OCI-LY3 (cell line): ENCODE data around the gene SPAG8.
A peak's percentile ranks its signal among the peaks of the same experiment; 100 is the strongest.

Experiments used
- H2AFZ ChIP-seq: fragments of 200-600, 300-600 bp; shearing (Covaris generic); 2 replicates; pipeline ENCODE4 v1.6.0; 2014; ENCODE audit warnings: antibody characterized with exemption, low read depth, low read length
- H3K27ac ChIP-seq: fragments of 200-600, 300-600 bp; sonication (generic); 2 replicates; pipeline ENCODE4 v1.5.1; 2014; ENCODE audit warnings: mild to moderate bottlenecking, low read length, moderate library complexity, mixed read lengths
- H3K27me3 ChIP-seq: fragments of 200-600, 300-600 bp; sonication (generic); 2 replicates; pipeline ENCODE4 v1.6.1; 2014; ENCODE audit warnings: low read depth, low read length, mixed read lengths
- H3K36me3 ChIP-seq: fragments of 200-600, 300-600 bp; sonication (generic); replicated peaks from 2 replicates; pipeline ENCODE3; 2014; ENCODE audit warnings: low read depth, low read length, mixed read lengths
- H3K4me1 ChIP-seq: fragments of 300-600, 200-600 bp; sonication (generic); 2 replicates; pipeline ENCODE4 v1.6.1; 2014; ENCODE audit warnings: low read length, mixed read lengths
- H3K4me2 ChIP-seq: fragments of 200-600, 300-600 bp; sonication (generic); 2 replicates; pipeline ENCODE4 v1.6.1; 2014; ENCODE audit warnings: low read length, mixed read lengths
- H3K4me3 ChIP-seq: fragments of 300-600, 200-600 bp; sonication (generic); 2 replicates; pipeline ENCODE4 v1.5.1; 2014; ENCODE audit warnings: antibody characterized with exemption, mild to moderate bottlenecking, low read length, moderate library complexity
- H3K79me2 ChIP-seq: fragments of 300-600, 200-600 bp; shearing (Covaris generic); 2 replicates; pipeline ENCODE4 v1.6.1; 2014; ENCODE audit warnings: mild to moderate bottlenecking, low read length, mixed read lengths
- H3K9ac ChIP-seq: fragments of 300-600, 200-600 bp; shearing (Covaris generic); 2 replicates; pipeline ENCODE4 v1.6.0; 2014; ENCODE audit warnings: mild to moderate bottlenecking, low read length, moderate library complexity
- H3K9me3 ChIP-seq: fragments of 200-600, 300-600 bp; shearing (Covaris generic); 2 replicates; pipeline ENCODE4 v1.6.1; 2014; ENCODE audit warnings: low read length, mixed read lengths; ENCODE audit not compliant: insufficient read depth
- H4K20me1 ChIP-seq: fragments of 200-600, 300-600 bp; sonication (generic); 2 replicates; pipeline ENCODE4 v1.6.1; 2016; ENCODE audit warnings: low read length, mixed read lengths; ENCODE audit not compliant: insufficient read depth
- EZH2phosphoT487 ChIP-seq: fragments of 200-600 bp; shearing (Covaris generic); IDR thresholded peaks from 2 replicates; pipeline ENCODE4 v1.6.1; 2018; ENCODE audit warnings: antibody characterized with exemption, mixed run types, low read depth
- TF ChIP-seq, protein P1 (sequence below): fragments of 200-600, 300-600 bp; sonication (generic); IDR thresholded peaks from 2 replicates; pipeline ENCODE4 v1.5.1; 2014; ENCODE audit warnings: antibody characterized with exemption, low read length, low read depth

Gene SPAG8

DNA sequence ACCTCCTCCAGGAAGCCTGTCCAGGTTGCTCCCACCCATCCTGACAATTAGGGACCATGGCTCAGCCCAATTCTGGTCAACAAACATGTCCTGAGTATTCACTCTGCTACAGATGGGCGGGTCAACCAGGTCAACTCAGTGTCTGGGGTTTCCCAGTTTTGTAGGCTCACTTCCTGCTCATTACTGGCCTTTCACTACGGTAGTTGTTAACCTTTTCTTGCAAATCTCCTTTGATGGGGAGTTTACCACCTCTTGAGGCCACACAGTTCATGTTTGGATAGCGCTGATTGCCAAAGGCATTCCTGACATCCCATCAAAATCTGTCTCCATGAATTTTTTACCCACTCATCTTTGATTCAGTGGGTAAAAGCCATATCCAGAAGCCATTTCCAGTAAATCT, 30.7 kb upstream of the SPAG8 start:
- peak overlapping the region; percentile 46 for H3K4me2 ChIP-seq
- no peaks in the 10 kb centered on the region for H3K9me3 ChIP-seq
- H3K4me3 ChIP-seq: peak overlapping the region; percentile 5; the same call in 1 of the 2 replicates
- H4K20me1 ChIP-seq: no peaks in the 10 kb centered on the region
- no peak overlapping the region for H2AFZ ChIP-seq
- H3K27me3 ChIP-seq: no peaks in the 10 kb centered on the region
- TF ChIP-seq, protein P1, sequence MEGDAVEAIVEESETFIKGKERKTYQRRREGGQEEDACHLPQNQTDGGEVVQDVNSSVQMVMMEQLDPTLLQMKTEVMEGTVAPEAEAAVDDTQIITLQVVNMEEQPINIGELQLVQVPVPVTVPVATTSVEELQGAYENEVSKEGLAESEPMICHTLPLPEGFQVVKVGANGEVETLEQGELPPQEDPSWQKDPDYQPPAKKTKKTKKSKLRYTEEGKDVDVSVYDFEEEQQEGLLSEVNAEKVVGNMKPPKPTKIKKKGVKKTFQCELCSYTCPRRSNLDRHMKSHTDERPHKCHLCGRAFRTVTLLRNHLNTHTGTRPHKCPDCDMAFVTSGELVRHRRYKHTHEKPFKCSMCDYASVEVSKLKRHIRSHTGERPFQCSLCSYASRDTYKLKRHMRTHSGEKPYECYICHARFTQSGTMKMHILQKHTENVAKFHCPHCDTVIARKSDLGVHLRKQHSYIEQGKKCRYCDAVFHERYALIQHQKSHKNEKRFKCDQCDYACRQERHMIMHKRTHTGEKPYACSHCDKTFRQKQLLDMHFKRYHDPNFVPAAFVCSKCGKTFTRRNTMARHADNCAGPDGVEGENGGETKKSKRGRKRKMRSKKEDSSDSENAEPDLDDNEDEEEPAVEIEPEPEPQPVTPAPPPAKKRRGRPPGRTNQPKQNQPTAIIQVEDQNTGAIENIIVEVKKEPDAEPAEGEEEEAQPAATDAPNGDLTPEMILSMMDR: no peak
- no peak for TF ChIP-seq EZH2phosphoT487
- no peaks in the 10 kb centered on the region for H3K79me2 ChIP-seq
- no peak overlapping the region; the same call in 1 of the 2 replicates for H3K27ac ChIP-seq
- peaks cover 49% of the 10 kb centered on the region for H3K4me1 ChIP-seq
- peak overlapping the region; percentile 17; the same call in 1 of the 2 replicates for H3K9ac ChIP-seq
- peaks cover 29% of the 10 kb centered on the region for H3K36me3 ChIP-seq

- H3K27ac ChIP-seq: no peak overlapping the region; the same call in 1 of the 2 replicates
- peak overlapping the region; percentile 5; the same call in 1 of the 2 replicates for H3K4me3 ChIP-seq
- no peak overlapping the region for H2AFZ ChIP-seq
These were observed 30.1 kb upstream of the SPAG8 start for GRCh38 chr9:35842020-35842745.

DNA sequence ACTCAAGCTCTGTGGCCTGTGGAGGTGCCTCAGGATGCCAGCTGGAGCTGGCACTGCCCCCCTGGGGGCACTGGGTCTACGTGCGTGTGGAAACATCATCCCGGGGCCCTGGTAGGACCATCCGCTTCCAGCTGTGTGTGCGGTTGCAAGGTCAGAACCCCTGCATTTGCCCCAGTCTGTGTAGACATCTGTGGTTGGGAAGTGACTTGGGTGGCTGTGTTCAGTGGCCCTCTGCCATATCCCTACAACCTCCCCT, 29.5 kb upstream of the SPAG8 start:
- Histone ChIP-seq H3K36me3 (peaks cover 23% of the 10 kb centered on the region), H3K9ac (no peak overlapping the region), H3K27me3 (no peaks in the 10 kb centered on the region), H2AFZ (no peak overlapping the region), H3K79me2 (no peaks in the 10 kb centered on the region), H4K20me1 (no peaks in the 10 kb centered on the region), H3K4me2 (no peak overlapping the region), H3K27ac (no peak overlapping the region), H3K9me3 (no peaks in the 10 kb centered on the region), H3K4me1 (peaks cover 40% of the 10 kb centered on the region), H3K4me3 (no peak overlapping the region)
- TF ChIP-seq, protein P1: no peak
- TF ChIP-seq EZH2phosphoT487: no peak

More at GRCh38 chr9:35842020-35842745, 30.1 kb upstream of the SPAG8 start:
- Histone ChIP-seq H3K9me3 (no peaks in the 10 kb centered on the region), H3K79me2 (no peaks in the 10 kb centered on the region), H3K36me3 (peaks cover 26% of the 10 kb centered on the region), H3K27me3 (no peaks in the 10 kb centered on the region), H3K4me2 (peak overlapping the region; percentile 46), H3K4me1 (peaks cover 42% of the 10 kb centered on the region), H4K20me1 (no peaks in the 10 kb centered on the region), H3K9ac (peak overlapping the region; percentile 17; the same call in 1 of the 2 replicates)
- TF ChIP-seq EZH2phosphoT487: no peak
- TF ChIP-seq, protein P1: no peak

- Histone ChIP-seq H3K79me2 (no peaks in the 10 kb centered on the region), H2AFZ (no peak overlapping the region), H3K27me3 (no peaks in the 10 kb centered on the region), H3K4me3 (no peak overlapping the region), H3K36me3 (peaks cover 23% of the 10 kb centered on the region), H3K27ac (no peak overlapping the region), H3K4me2 (no peak overlapping the region), H3K9ac (no peak overlapping the region), H3K9me3 (no peaks in the 10 kb centered on the region), H4K20me1 (no peaks in the 10 kb centered on the region), H3K4me1 (peaks cover 40% of the 10 kb centered on the region)
- TF ChIP-seq, protein P1: no peak
- no peak for TF ChIP-seq EZH2phosphoT487
These were observed 29.0 kb upstream of the SPAG8 start for GRCh38 chr9:35840881-35841644.
